ENCODE results near the gene RICTOR.

RICTOR gene

GRCh38 chr5:38929838-38930237 lies 144.4 kb downstream of the RICTOR start:
- no peak for DNase-seq

GRCh38 chr5:38927470-38927869 lies 146.7 kb downstream of the RICTOR start:
- DNase-seq, result no peak

DNA sequence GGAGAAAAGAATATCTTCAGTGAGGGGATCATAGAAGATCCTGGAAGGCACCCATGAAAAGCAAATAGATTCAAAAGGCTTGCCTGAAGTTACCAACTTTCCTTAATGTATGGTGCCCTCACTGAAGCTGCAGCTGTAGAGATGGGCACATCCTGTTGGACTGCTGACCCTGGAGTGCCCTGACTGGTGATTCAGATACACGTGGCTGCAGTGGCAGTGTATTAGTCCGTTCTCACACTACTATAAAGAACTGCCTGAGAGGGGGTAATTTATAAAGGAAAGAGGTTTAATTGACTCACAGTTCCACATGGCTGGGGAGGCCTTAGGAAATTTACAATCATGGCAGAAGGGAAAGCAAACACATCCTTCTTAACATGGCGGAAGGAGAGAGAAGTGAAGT lies 148.1 kb downstream of the RICTOR start:
- DNase-seq, result no peak

GRCh38 chr5:38925154-38925925 lies 148.9 kb downstream of the RICTOR start:
- DNase-seq, result no peak

GRCh38 chr5:38923661-38924451 lies 150.3 kb downstream of the RICTOR start:
- DNase-seq, result no peak

DNA sequence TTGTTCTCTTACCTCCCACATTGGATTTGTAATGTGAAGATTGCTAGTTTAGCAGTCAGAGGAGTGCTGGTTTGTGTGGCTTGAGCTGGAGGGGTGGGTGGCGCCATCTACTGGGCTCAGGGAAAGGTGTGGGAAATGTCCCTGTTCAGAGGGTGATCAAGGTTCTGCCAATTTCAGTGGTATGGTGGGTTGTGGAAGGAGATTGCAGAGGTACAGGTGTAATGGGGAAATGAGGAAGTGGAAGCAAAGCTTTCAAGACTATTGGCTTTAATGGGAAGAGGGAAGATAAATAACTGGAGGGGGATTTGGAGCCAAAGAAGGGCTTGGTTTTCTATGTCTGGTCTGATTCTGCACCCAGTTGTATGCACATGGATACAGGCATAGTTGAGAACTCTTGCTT lies 152.0 kb downstream of the RICTOR start:
- peak; percentile 40 for DNase-seq

GRCh38 chr5:38921174-38921573 lies 153.0 kb downstream of the RICTOR start:
- DNase-seq, result no peak

DNA sequence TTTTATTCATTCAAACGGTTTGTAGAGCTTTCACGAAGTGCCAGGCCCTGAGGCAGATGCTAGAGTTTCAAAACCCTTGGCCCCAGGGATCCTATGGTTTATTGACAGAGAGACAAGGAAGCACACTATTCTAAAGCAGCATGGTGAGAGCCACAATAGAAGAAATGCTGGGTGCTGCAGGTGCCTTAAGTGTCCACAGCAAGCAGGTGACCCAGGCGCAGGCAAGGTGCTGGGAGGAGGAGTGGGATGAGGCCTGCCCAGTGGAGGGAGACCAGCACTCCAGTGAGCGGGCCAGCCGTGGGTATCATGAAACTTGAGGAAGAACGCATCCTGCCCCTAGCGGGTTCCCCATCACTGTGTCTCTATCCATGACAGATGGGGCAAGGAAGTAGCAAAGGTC lies 157.4 kb downstream of the RICTOR start:
- no peak for DNase-seq

DNA sequence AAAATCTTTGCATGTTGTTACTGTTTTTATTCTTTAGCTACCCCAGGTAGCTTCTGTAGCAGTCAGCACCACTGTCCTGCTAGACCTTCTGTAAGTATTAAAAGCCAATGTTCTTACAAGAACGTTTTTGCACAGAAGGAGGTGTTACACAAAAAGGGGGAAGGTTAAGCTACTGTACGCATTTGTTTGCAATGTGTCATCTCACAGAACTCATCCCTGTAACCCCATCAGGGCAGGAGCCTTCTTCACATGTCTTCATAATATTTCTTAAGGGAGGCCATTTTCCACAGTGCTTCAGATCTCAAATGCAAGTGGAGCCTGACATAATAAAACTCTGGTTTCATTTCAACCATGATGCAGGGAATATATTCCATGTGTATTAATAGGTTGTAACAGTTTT lies 160.5 kb downstream of the RICTOR start:
- DNase-seq, result no peak

DNA sequence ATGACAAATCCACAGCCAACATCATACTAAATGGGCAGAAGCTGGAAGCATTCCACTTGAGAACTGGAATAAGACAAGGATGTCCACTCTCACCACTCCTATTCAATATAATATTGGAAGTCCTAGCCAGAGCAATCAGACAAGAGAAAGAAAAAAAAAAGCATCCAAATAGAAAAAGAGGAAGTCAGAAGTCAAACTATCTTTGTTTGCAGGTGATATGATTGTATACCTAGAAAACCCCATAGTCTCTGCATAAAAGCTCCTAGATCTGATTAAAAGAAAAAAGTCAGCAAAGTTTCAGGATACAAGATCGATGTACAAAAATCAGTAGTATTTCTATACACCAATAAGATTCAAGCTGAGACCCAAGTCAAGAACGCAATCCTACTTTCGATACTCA lies 162.3 kb downstream of the RICTOR start:
- DNase-seq, result no peak

DNA sequence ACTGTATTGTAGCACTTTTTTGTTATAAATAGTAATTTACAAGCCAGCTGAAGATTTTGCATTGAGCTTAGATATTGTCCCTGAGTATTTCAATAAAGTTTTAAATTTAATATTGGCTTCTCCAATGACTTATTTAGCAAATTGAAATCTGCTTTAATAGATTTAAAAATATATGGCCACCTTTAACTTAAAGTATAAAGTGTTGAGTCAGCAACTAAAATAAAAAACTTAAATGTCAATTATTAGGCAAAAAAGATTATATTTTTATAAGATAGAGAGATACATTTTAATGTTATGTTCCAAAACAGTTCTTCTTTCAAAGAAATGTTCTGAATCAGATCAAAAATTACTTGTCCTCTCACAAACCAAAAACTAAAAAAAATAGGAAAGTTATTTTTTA lies 167.7 kb downstream of the RICTOR start:
- DNase-seq, result no peak

- no peak for DNase-seq
Observed at GRCh38 chr5:38905516-38905915, 168.7 kb downstream of the RICTOR start.

- DNase-seq, result no peak
Observed at GRCh38 chr5:38899936-38900335, 174.3 kb downstream of the RICTOR start.

DNA sequence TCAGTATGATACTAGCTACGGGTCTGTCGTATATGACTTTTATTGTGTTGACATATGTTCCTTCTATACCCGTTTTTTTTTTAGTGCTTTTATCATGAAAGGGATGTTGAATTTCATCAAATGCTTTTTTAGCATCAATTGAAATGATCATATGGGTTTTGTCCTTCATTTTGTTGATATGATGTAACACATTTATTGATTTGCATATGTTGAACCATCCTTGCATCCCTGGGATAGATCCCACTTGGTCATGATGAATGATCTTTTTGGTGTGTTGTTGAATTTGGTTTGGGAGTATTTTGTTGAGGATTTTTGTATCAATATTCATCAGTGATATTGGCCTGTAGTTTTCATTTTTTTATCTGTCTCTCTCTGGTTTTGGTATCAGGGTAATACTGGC lies 177.4 kb downstream of the RICTOR start:
- DNase-seq, result no peak

DNA sequence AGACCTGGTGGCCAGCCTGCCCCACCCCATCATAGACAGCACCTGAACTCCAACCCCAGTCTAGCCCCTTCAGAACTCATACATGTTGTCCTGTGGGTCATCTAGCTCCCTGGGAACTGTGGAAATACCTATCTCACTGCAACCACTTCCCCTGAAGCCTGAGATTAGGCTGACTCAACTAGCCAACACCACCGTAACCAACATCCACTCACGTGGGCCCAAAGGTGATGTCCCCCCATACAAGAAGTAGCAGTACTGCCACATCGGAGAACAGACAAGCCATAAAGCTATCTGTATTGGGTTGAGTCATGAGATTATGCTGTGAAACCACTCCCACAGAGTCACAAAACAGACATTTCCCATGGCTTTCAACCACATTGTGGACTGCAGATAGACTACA lies 181.8 kb downstream of the RICTOR start:
- no peak for DNase-seq

DNA sequence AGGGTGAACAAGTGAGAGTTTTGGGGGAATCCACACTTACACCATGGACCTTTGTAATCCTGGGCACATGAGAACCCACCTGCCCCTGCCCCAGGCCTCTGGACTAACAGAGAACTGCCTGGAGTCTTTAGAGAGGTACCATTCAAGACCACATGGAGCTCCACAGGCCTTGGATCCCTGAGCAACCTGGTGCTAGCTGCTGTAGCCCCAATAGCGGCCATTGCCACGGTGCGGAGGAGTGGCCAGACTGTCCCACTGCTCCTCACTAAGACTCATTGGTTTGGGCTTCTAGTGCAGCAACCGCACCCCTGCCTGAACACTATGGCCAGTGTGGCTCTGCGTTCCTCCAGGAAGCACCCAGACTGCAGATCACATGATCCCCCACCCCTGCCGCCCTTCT lies 182.6 kb downstream of the RICTOR start:
- DNase-seq, result no peak

DNA sequence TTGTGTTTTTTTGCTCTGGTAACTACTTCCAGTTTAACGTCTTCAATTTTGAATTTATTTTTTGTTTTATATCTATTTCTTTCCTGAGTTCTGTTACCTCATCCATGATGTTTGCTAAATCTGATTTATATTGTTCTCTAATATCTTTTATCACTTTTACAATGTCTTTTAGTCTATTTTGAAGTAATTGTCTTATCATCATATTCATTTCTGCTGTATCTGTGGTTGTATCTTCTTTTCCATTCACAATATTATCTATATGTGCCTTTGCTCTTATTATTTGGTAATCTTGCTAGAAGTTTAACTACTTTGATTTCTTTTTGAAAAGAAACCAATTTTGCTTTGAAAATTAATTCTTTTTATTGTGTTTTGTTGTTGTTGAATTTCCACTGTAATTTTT lies 184.8 kb downstream of the RICTOR start:
- no peak for DNase-seq

GRCh38 chr5:38888041-38888440 lies 186.2 kb downstream of the RICTOR start:
- DNase-seq, result no peak
